ENCODE measurements around the gene RETN.

RETN gene

DNA sequence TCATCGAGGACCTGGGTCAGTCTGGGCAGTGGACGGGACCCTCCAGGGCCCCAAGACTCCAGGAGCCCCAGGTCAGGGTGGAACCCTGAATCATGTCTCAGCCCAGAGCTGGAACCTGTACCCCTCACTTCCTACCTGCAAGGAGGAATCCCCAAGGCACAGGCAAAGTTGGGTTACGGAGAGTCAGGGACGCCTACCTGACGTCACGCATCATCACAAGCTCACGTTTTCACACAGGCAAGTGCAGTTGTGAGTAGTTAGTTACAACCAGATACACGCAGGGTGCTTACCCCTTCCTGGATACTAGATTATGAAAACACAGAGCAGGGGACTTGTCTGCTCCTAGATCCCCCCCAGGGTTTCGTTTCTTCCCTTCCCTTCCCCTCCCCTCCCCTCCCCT lies 1.9 kb downstream of the RETN start:
- H3K4me3 ChIP-seq (ENCODE audit: low read depth, low read length): no peak overlapping the region
- no peak for DNase-seq (ENCODE audit: low read depth)
- in situ Hi-C loops (cut with HindIII; ENCODE audit: low sequenced_read_pairs): no loop called here
- TF ChIP-seq, protein P1, sequence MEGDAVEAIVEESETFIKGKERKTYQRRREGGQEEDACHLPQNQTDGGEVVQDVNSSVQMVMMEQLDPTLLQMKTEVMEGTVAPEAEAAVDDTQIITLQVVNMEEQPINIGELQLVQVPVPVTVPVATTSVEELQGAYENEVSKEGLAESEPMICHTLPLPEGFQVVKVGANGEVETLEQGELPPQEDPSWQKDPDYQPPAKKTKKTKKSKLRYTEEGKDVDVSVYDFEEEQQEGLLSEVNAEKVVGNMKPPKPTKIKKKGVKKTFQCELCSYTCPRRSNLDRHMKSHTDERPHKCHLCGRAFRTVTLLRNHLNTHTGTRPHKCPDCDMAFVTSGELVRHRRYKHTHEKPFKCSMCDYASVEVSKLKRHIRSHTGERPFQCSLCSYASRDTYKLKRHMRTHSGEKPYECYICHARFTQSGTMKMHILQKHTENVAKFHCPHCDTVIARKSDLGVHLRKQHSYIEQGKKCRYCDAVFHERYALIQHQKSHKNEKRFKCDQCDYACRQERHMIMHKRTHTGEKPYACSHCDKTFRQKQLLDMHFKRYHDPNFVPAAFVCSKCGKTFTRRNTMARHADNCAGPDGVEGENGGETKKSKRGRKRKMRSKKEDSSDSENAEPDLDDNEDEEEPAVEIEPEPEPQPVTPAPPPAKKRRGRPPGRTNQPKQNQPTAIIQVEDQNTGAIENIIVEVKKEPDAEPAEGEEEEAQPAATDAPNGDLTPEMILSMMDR (IDR thresholded peaks at IDR 0.05; ENCODE audit: low read depth, low read length, missing control alignments): no peak

DNA sequence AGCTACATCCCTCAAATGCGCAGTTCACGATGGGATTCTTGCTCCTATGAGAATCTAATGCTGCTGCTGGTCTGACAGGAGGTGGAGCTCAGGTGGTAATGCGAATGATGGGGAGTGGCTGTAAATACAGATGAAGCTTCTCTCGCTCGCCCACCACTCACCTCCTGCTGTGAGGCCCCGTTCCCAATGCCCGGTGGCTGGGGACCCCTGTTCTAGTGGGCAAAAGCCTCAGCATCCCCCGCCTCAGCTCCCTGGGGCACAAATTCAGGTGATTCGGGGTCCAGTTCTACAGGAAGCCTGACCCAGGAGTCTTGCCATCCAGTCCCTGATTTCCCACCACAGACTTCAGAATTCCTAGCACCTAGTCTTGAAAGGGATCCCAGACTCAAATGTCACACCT lies 3.7 kb downstream of the RETN start:
- TF ChIP-seq, protein P1 (IDR thresholded peaks at IDR 0.05; ENCODE audit: low read depth, low read length, missing control alignments): no peak
- no peak for DNase-seq (ENCODE audit: low read depth)
- in situ Hi-C loops (cut with HindIII; ENCODE audit: low sequenced_read_pairs): no loop called here
- no peak overlapping the region for H3K4me3 ChIP-seq (ENCODE audit: low read depth, low read length)

DNA sequence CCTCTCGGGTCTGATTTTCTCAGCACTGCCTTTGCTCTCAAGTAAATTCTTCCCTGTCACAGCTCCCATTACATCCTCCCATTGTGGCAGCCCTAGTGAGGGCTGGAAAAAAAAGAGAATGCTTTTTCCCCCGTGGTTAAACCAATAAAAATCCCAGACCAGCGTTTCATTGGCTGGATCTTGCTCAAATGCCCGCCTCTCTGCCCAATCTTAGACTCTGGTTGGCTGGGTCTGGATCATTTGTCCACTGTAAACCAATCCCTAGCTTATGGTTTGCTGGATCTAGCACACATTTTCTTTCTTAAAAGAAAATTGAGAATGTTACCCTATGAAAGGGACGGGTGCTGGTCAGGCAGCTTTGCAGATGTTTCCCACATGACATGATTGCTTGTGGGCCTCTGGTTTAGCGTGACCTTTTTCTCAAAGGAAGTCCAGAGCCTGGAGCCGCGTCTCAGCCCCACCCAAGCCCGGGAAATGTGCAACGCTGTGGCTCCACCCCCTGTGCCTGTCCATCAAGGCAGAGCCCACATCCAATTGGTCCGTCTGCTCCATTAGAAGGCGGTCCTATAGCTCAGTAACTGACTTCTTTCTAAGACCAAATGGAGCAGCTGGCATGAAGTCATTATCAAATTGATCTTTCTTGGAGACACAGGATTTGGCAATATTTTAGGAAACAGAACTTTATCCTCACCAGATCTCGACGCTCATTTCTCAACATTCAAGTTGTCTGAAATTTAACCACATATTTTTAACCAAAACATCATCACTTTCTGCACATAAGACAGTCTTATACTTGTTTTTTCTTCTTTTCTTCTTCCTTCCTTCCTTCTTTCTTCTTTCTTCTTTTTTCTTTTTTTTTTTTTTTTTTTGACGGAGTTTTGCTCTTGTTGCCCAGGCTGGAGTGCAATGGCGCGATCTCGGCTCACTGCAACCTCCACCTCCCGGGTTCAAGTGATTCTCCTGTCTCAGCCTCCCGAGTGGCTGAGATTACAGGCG lies 5.5 kb downstream of the RETN start:
- no peak for DNase-seq (ENCODE audit: low read depth)
- in situ Hi-C loops (cut with HindIII; ENCODE audit: low sequenced_read_pairs): no loop called here
- no peak overlapping the region for H3K4me3 ChIP-seq (ENCODE audit: low read depth, low read length)
- TF ChIP-seq, protein P1 (IDR thresholded peaks at IDR 0.05; ENCODE audit: low read depth, low read length, missing control alignments): no peak

DNA sequence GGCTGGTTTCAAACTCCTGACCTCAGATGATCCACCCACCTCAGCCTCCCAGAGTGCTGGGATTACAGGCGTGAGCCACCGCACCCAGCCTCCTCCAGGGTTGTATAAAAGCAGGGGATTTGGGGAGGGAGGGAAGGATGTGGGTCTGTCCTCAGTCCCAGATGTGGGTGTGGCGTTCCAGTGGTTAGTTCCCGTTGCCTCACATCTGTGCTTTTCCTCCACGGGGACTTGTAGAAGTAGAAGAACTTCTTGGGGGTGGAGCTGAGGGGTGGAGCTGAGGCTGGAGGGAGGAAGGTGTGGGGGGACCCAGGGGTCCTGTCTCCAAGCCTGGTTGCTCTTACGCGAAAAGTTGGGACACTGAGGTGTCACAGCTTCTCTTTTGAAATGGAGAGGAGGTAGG lies 7.5 kb downstream of the RETN start:
- in situ Hi-C loops (cut with HindIII; ENCODE audit: low sequenced_read_pairs): no loop called here
- no peak overlapping the region for H3K4me3 ChIP-seq (ENCODE audit: low read depth, low read length)
- TF ChIP-seq, protein P1 (IDR thresholded peaks at IDR 0.05; ENCODE audit: low read depth, low read length, missing control alignments): no peak
- no peak for DNase-seq (ENCODE audit: low read depth)

DNA sequence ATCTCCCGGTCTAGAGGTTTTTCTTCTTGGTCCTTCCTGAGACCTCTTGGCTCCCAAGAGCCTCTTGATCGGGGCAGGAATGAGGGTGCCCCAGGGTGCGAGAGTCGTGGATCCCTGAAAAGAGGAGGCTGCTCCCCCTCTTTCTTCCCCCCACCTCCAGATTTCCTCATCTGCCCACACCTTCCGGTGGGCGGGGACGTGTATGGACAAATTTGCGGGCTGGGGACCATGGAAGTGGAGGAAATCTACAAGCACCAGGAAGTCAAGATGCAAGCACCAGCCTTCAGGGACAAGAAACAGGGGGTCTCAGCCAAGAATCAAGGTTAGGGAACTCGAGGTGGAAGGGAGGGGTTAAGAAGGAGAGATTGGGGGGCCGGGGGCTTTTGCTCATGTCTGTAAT lies 8.0 kb downstream of the RETN start, which contains the start of gene MCEMP1:
Gene MCEMP1, plus strand, starts transcription at position 237 of the 400 bp plus-strand sequence. Its CDS starts 31 bp downstream, at position 268.
- no peak for DNase-seq (ENCODE audit: low read depth)
- in situ Hi-C loops (cut with HindIII; ENCODE audit: low sequenced_read_pairs): no loop called here
- TF ChIP-seq, protein P1 (IDR thresholded peaks at IDR 0.05; ENCODE audit: low read depth, low read length, missing control alignments): no peak

DNA sequence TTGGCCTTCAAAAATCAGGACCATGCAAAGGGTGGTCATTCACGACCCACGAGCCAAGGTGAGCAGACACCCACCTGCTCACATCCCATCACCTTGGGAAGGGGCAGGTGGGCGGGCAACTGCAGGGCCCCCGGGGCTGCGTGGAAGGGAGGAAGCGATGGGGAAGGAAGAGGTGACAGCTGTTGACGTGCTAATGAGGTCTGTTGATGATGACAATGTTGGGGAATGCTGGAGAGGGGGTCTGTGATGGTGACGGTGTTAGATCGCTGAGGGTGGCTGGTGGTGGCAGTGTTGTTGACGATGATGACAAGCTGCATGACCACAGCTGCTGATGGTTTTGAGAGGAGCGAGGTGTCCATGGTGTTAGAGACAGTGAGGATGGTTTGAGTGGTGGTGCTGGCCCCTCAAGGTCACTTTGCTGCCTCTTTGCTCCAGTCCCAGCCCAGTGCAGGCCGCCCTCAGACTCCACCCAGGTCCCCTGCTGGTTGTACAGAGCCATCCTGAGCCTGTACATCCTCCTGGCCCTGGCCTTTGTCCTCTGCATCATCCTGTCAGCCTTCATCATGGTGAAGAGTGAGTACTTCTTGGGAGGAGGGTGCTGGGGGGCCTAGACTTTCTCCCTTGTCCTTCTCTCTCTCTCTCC lies 8.9 kb downstream of the RETN start:
- H3K4me3 ChIP-seq (ENCODE audit: low read depth, low read length): no peak overlapping the region
- TF ChIP-seq, protein P1 (IDR thresholded peaks at IDR 0.05; ENCODE audit: low read depth, low read length, missing control alignments): no peak
- in situ Hi-C loops (cut with HindIII; ENCODE audit: low sequenced_read_pairs): no loop called here
- no peak for DNase-seq (ENCODE audit: low read depth)

More for the DNA sequence above, 8.0 kb downstream of the RETN start, which contains the start of gene MCEMP1:
- H3K4me3 ChIP-seq (ENCODE audit: low read depth, low read length): no peak within 1 kb of the TSS

Data from astrocyte of the cerebellum (primary cell).